Left lobe of liver (tissue), 2 donors: ENCODE results near the gene RCAN1. TPM values are rescaled to one million over a fixed set of nuclear protein-coding genes. Genes with fewer than 3 reads are reported as not detected.

Source experiments
- ATAC-seq: fragments of 200-7000 bp; cut with Tn5 transposase; one replicate; pipeline ENCODE4 v1.9.1; 2020; ENCODE audit warnings: mild to moderate bottlenecking, moderate library complexity
- DNase-seq: peaks from one replicate; pipeline ENCODE4 v3.0.0-alpha.2; 2020; ENCODE audit warnings: low spot score
- total RNA-seq: library from RNA; stranded (reverse); gene quantifications from one replicate; pipeline ENCODE4 v1.2.1, GENCODE V29; 2021
- donor health status: DM: no; HTN: no; CAD: no; lungs with moderate emphysema.
- donor health status: DM: no; HTN: yes; CAD: no.

The RCAN1 gene
- total RNA-seq, 1 donor from 2014 or later = 32.6 TPM

DNA sequence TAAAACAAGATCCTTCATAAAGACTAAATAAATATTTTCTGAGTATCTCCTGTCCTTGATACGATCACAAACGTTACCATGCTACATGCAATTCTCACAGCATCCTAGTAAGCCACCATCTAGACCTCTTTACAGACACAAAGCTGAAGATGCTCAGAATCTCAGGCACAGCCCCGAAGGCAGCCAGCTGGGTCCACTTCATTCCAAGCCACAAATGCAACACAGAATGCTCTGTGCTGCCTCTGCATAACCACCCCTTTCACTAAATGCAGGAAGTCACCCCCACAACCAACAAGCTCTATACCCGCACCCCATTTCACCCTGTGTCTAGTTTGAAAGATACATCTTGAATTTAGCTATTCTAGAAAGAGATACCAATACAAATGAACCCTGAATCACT, 12.9 kb downstream of the RCAN1 start:
- DNase-seq = no peak
- ATAC-seq = no peak

DNA sequence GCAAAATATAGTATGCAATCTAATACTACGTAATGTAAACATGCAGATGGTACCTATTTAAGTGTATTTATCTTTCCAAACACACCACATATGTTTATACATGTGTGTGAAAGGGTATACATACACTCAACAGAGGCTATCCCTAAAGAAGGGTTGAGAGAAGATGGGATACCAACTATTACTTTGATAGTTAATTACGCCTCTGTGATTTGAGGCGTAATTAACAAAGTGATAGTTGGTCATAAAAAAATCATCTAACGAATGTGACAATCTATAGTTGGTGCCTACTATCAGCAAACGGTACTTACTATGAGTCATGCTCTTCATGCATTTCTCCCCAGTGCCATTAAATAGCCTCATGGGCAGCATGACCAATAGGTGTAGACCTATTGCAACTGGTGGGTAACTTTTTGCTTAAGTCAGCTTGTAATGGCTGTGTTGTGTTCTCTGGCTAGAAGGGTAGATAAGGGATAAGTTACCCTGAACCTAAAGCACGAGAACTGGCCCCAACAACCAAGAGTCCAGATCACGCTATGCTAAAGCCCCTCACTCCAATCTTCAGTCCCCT, 15.3 kb downstream of the RCAN1 start:
- no peak for ATAC-seq
- no peak for DNase-seq

DNA sequence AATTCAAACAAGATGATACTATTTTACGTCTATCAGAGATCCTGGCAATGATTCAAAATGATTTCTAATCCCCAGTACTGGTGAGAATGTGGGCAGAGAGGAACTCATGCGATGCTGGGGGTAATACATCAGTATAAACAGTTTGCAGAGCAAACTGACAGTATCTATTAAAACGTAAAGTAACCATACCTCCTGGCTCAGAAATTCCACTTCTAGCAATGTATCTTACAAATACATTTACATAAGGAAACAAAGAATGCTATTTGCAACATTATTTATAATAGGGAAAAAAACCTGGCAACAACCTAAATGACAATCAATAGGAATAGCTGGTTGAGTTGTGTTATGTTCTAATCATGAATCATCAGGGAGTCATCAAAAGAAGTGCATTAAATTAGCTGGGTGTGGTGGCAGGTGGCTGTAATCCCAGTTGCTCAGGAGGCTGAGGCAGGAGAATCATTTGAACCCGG, 15.9 kb downstream of the RCAN1 start:
- ATAC-seq (no peak), DNase-seq (no peak)

DNA sequence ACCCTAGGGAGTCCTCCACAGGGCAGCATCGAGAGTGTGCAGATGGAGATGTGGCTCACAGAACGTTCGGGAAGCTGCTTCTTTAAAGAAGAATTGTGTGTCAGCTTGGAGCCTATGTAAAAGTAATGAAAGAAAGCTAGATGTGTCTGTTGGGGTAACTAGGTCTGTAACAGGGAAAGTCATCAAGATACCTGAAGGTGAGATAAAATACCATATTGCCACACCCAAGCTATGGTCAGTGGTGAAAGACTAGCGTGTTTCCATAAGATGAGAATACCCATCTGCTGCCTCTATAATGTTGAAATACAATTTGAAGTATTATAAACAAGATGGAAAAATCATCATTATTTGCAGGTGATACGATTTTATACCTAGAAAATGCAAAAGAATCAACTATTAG, 17.5 kb downstream of the RCAN1 start:
- DNase-seq (no peak), ATAC-seq (no peak)

GRCh38 chr21:34596561-34597271, 18.2 kb downstream of the RCAN1 start:
- DNase-seq (no peak), ATAC-seq (peak; percentile 29)

DNA sequence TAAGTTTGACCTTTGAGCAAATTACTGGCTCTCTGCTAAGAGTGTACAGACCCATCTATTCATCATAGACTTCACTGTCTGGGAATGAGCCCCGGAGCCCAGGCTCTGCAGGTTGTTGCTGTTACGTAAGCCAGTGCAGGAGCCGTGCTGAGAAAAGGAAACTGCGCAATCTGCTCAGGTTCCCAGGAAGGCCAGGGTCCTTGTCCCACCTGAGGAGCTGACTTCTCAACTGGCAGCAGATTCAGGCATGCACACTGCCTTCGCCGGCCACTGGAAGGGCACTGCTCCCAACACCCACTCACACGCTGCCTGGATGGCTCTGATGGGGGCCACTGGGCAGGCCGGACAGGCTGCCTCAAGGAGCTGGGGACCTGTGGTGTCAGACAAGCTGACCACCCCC, 19.5 kb downstream of the RCAN1 start:
- ATAC-seq = peak; percentile 29
- DNase-seq = no peak

- DNase-seq (no peak), ATAC-seq (no peak)
Measured at GRCh38 chr21:34594566-34595234, 20.2 kb downstream of the RCAN1 start.

DNA sequence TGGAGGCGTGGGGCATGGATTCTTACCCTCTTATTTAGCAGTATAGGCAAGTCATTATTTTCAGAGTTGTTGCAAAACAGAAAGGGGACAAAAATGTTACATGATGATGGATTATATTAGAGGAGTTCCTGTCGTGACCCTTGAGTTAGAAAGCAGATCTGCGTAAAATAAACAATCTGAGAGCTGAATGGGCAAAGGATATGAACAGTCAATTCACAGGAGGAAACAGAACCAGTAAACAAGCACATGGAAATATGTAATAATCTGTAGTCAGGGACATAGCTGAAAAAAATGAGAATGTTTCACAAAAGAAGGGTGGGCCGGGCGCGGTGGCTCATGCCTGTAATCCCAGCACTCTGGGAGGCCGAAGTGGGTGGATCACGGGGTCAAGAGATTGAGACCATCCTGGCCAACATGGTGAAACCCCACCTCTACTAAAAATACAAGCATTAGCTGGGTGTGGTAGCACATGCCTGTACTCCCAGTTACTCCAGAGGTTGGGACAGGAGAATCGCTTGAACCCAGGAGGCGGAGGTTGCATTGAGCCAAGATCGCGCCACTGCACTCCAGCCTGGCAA, 20.9 kb downstream of the RCAN1 start:
- ATAC-seq (peak; percentile 25), DNase-seq (no peak)

GRCh38 chr21:34593423-34593822, 21.5 kb downstream of the RCAN1 start:
- DNase-seq = no peak
- no peak for ATAC-seq

DNA sequence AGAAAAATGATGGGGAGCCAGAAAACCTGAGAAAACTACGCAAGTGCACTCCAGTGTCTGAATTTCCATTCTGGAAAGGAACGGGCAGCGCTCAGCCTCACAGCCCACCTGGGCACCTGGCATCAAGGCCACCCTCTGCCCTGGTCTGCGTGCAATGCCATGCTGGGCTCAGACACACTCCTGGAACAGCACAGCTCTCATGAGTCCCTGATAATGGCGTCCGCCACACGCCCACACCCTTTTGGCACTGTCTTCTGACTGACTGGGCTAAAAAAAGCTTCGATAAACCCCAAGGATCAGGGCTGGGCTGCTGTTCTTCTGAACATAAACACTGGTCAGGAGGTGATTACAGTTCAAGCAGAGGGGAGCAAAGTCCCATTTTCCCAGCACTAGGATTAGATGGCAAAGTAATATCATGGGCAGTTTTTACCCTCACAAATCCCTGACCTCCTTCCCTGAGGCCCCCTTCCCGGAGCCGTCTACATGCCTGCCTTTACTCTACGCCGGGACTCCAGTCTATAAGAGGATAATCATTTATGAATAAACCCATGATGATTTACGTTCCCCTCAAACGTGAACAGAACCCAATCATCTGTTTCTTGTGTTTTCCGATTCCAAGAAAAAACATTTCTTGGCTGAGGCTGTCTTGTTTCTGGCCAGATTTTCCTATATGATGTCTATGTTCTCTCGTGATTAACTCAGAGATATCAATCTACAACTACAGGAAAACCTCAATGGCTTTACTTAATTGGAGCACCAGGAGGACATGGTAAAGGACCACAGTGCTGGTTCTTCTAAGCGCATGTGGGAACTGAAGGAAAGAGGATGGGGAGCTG, 22.6 kb downstream of the RCAN1 start:
- ATAC-seq = peak; percentile 56
- no peak for DNase-seq

- ATAC-seq = no peak
- DNase-seq = no peak
Measured at GRCh38 chr21:34590520-34590919, 24.4 kb downstream of the RCAN1 start.

DNA sequence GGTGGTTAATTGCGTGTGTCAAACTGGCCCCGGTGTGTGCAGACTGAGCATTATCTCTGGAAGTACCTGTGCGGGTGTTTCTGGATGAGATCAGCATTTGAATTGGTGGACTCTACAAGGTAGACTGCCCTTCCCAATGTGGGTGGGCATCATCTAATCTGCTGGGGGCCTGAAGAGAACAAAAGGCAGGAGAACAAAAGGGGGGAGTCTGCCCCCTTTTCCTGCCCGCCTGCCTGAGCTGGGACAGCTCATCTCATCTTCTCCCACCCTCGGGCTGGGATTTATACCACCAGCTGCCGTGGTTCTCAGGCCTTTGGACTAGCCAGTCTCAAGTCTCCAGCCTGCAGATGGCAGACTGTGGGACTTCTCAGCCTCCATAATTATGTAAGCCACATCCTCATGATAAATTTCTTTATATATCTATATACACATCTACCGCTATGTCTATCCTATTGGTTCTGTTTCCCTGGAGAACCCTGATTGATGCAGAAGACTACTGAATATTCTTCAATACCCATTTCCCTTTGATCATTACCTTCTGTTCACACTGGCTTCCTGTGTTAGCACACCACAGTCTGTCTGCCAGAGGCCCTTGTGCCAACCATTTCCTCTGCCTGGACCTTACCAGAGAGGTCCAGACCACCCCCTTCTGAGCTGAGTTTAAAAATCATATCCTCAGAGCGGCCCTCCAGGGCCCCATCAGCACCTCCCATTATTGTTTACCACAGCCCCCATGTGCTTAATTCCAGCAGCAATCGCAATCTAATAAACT, 25.2 kb downstream of the RCAN1 start:
- DNase-seq (no peak), ATAC-seq (no peak)

GRCh38 chr21:34583926-34584563, 30.9 kb downstream of the RCAN1 start:
- ATAC-seq = no peak
- DNase-seq = no peak

DNA sequence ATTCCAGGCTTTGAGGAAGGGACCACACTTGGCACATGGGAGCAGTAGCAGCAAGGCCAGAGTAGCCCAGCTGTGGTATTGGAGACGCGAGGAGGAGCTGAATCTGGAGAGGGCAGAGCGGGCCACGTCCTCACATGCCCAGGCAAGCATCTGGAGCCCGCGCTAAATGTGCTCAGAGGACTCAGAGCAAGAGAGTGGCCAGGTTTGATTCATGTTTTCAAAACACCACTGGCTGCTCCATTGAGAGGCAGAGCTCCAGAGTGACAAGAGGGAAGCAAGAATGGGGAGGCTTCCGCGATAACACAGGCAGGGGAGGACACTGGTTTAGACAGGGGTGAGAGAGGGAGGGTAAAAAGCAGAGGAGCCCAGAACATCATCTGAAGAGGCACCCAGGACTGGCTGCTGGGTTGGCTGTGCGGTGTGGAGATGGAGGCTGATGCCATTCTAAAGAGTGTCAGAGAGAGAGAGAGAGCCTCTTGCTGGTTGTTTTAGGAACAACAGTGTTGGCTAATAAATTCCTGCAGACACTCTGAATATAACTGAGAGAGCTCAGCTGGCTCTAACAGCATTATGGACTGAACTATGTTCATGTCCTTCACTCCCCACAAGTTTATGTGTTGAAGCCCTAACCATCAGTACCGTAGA, 32.3 kb downstream of the RCAN1 start:
- ATAC-seq = peak; percentile 93
- no peak for DNase-seq

DNA sequence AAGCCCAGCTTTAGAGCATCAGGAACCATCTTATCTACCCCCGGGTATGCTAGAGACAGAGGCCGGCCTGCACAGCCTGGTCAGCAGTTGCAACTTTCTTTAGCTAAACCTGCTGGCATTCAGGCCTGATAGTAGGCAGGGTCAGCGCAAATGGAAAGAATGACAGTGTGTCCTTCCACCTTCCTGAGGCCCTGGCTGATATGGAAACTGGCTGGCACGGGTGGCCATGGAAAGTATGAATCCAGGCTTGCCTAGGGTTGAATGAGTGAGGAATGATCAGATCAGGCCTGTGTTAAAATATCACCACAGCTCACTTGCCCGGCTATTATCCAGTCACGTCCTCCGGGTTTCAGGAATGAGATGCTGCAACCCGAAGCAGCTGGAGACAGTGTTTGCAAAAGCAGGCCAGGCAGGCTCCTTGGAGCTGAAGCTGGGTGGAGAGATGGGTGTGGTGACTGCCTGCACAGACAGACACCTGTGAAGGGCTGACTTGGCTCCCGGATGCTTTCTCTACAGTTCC, 34.7 kb downstream of the RCAN1 start:
- DNase-seq (no peak), ATAC-seq (no peak)

DNA sequence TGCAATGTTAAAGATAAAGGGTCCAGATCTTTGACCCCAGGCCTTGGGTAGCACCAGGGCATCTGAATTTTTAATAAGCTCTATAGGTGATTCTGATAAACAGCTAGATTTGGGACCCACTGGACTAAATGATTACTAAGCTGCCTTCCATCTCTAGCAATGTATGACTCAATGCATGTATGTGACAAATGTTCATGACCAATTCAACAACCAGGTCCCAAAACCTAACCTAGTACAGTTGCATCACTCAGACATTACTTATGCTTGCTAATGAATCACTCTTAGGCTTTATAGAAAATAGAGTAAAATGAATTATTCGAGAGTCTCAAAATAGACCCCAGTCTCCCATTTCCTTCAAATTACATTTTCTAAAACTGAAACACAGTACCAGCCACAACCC, 35.5 kb downstream of the RCAN1 start:
- no peak for DNase-seq
- ATAC-seq = no peak

- ATAC-seq (no peak), DNase-seq (no peak)
Measured at GRCh38 chr21:34576041-34576511, 38.8 kb downstream of the RCAN1 start.

DNA sequence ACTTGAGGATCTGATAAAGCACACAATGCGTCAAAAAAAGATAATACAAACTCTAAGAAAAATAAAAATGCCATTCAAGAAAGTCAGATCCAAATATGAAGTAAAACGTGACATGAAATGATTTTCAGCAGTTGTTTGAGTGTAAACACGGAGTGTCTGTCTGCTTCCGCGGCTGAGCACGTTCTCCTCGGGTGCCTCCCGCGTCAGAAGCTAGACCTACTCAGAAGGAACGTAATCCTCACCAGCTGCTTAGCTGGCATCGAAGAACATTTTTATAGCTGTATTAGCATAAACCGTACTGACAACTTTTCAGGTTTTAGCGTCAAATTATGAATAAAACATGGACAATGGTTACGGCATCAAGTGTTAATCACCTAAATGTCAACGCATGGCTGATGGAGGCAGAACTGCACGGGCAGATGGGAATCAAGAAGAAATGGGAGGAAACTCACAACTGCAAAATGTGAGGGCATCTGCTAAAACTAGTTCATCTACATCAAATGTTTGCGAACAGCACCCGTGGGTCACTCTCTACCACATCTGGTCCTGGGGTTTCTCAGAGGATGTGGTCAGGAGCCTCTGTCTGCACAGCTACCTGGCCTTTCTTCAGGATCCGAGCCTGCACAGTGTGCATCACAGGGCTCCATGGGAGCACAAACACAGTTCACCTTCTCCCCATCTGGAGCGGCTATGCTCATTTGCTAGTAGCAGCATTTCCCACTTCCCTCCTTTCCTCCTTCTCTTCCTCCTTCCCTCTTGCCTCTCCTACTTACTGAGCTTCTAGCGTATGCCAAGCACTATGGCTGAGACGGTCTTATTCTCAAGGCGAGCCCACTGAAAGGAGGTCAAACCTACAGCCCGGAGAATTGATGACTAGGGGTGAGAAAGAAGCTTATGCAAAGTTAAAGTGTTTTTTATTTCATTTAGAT, 40.0 kb downstream of the RCAN1 start:
- ATAC-seq = no peak
- no peak for DNase-seq
